ENCODE results near the gene DCST2.

DNA sequence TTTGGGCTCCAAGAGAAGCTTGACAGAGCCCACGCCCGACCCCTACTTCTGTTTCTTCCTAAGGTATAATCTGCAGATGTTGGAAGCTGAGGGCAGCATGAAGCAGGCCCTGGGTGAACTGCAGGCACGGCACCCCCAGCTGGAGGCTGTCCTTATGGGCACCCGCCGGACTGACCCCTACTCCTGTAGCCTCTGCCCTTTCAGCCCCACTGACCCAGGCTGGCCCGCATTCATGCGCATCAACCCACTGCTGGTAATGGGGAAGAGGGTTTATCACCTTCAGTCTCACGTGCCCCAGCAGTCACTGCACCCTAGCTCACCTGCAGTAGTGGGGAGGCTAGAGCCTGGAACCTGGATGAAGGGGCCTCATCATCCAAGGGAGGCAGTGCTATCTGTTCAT, 43.3 kb downstream of the DCST2 start:
- TF ChIP-seq RBM17 (IDR thresholded peaks at IDR 0.05; ENCODE audit: borderline replicate concordance, low read depth, low read length) (no peak), FOXM1 (IDR thresholded peaks at IDR 0.05; ENCODE audit: low read depth) (no peak), FOXM1 (CRISPR knock-in tag; IDR thresholded peaks at IDR 0.05; ENCODE audit: low read depth) (no peak), SIX5 (IDR thresholded peaks at IDR 0.05; ENCODE audit: borderline replicate concordance in 1 of 2, insufficient read depth in 1 of 2, low read depth in 1 of 2, low read length in 2 of 2) (no peak), CTCF (IDR thresholded peaks at IDR 0.05 in 2 of 3, conservative IDR thresholded peaks at IDR 0.05 in 1 of 3; ENCODE audit: insufficient read depth in 2 of 3, low read depth in 1 of 3, low read length in 3 of 3) (no peak), ZNF561 (CRISPR knock-in tag; conservative IDR thresholded peaks at IDR 0.05) (no peak), MECOM (CRISPR knock-in tag; IDR thresholded peaks at IDR 0.05) (no peak), MLX (CRISPR knock-in tag; conservative IDR thresholded peaks at IDR 0.05) (no peak), SETDB1 (IDR thresholded peaks at IDR 0.05; ENCODE audit: low read length) (no peak), HNRNPUL1 (IDR thresholded peaks at IDR 0.05; ENCODE audit: low read length) (no peak), NR1H2 (CRISPR knock-in tag; IDR thresholded peaks at IDR 0.05) (no peak), ELF1 (tag; IDR thresholded peaks at IDR 0.05) (no peak)
- TF ChIP-seq, protein P1, sequence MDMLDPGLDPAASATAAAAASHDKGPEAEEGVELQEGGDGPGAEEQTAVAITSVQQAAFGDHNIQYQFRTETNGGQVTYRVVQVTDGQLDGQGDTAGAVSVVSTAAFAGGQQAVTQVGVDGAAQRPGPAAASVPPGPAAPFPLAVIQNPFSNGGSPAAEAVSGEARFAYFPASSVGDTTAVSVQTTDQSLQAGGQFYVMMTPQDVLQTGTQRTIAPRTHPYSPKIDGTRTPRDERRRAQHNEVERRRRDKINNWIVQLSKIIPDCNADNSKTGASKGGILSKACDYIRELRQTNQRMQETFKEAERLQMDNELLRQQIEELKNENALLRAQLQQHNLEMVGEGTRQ (CRISPR knock-in tag; IDR thresholded peaks at IDR 0.05) = no peak

All from K562 (cell line).